Measurements from ENCODE around the gene SOHLH1. TPM values are rescaled to one million over a fixed set of nuclear protein-coding genes. Genes with fewer than 3 reads are reported as not detected.

SOHLH1 gene
- total RNA-seq, 1 experiment from 2014 or later = not detected

DNA sequence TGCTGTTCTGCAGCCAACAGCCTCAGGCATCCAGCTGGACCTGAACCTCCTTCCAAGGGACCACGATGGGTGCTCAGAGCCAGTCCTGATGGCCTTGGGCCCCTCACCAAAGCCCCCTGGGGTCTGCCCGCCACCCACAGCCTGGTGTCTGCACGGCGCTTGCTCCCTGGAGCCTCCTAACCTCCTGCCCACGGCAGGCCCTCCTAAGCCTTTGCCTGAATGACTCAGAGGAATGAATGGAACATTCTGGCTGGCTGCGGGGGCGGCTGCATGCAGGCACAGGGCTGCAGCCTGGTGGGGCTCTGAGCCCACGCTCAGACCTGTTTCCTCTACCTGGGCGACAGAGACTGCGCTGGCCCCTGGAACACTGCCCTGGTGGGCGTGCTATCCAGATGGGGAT is 6.9 kb downstream of the SOHLH1 start:
- Histone ChIP-seq H3K79me2 (ENCODE audit: low read depth) (no peaks in the 10 kb centered on the region), H3F3A (ENCODE audit: insufficient read depth, low read depth) (no peaks in the 10 kb centered on the region), H3K4me2 (no peak overlapping the region), H4K20me1 (ENCODE audit: insufficient read depth) (no peaks in the 10 kb centered on the region), H3K9me2 (ENCODE audit: insufficient read depth) (no peaks in the 10 kb centered on the region), H3K4me3 (no peak overlapping the region), H3K9me3 (ENCODE audit: insufficient read depth, low read depth) (no peaks in the 10 kb centered on the region), H3K27me3 (ENCODE audit: insufficient read depth, low read depth) (peaks cover 95% of the 10 kb centered on the region), H3K36me3 (ENCODE audit: low read depth) (no peaks in the 10 kb centered on the region), H2AFZ (no peak overlapping the region), H3K4me1 (replicated peaks; ENCODE audit: insufficient read depth) (no peaks in the 10 kb centered on the region), H3K27ac (no peak overlapping the region)
- POLR2A ChIA-PET (ENCODE audit: unreplicated experiment) = no interaction called here
- no TSS peak for BruUV-seq (replicated peaks)
- no peak for DNase-seq
- CTCF ChIA-PET = no interaction called here
- TF ChIP-seq CTCF (conservative IDR thresholded peaks at IDR 0.05) (no peak), EZH2 (IDR thresholded peaks at IDR 0.05; ENCODE audit: low read depth) (no peak)
- intact Hi-C loops (cut with micrococcal nuclease; ENCODE audit: unreplicated experiment) = loop anchor here (5.0 kb wide), 1 partner anchor 460 kb away; no protein-coding TSS in a partner anchor

DNA sequence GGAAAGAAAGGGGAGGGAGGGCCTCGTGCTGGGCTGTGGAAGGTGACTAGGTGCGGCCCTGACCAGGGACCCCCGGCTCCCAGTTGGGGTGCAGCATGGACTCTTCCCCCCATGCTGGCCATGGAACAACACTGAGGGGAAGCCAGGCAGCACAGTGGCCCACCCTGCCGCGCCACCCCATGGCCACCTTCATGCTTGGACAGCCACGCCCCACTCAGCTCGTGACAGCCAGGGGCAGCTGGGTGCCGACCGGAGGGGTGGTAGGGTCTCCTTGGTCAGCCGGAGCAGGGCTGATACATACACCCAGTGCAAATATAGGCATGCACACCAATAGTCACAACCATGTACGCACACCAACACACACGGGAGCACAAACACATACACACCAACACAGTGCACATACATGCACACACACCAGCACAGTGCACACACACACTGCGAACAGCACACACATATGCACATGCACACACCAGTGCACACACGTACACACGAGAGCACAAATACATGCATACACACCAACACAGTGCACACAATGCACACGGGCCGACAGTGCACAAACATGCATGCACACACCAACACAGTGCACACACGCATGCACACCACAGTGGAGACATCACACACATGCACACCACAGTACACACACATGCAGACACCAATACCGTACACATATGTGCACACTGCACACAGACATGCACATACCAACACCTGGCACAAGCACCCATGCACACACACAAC is 8.3 kb downstream of the SOHLH1 start:
- Histone ChIP-seq H3K4me3 (no peak overlapping the region), H2AFZ (no peak overlapping the region), H3K9me2 (ENCODE audit: insufficient read depth) (no peaks in the 10 kb centered on the region), H3K79me2 (ENCODE audit: low read depth) (no peaks in the 10 kb centered on the region), H3K27ac (no peak overlapping the region), H3K27me3 (ENCODE audit: insufficient read depth, low read depth) (peaks cover 97% of the 10 kb centered on the region), H3K4me2 (no peak overlapping the region), H3F3A (ENCODE audit: insufficient read depth, low read depth) (no peaks in the 10 kb centered on the region), H3K36me3 (ENCODE audit: low read depth) (no peaks in the 10 kb centered on the region), H4K20me1 (ENCODE audit: insufficient read depth) (no peaks in the 10 kb centered on the region), H3K4me1 (replicated peaks; ENCODE audit: insufficient read depth) (no peaks in the 10 kb centered on the region), H3K9me3 (ENCODE audit: insufficient read depth, low read depth) (no peaks in the 10 kb centered on the region)
- POLR2A ChIA-PET (ENCODE audit: unreplicated experiment) = no interaction called here
- CTCF ChIA-PET = no interaction called here
- DNase-seq = no peak
- no TSS peak for BruUV-seq (replicated peaks)
- TF ChIP-seq CTCF (conservative IDR thresholded peaks at IDR 0.05) (no peak), EZH2 (IDR thresholded peaks at IDR 0.05; ENCODE audit: low read depth) (no peak)
- intact Hi-C loops (cut with micrococcal nuclease; ENCODE audit: unreplicated experiment) = loop anchor here (5.0 kb wide), 1 partner anchor 459 kb away; no protein-coding TSS in a partner anchor

DNA sequence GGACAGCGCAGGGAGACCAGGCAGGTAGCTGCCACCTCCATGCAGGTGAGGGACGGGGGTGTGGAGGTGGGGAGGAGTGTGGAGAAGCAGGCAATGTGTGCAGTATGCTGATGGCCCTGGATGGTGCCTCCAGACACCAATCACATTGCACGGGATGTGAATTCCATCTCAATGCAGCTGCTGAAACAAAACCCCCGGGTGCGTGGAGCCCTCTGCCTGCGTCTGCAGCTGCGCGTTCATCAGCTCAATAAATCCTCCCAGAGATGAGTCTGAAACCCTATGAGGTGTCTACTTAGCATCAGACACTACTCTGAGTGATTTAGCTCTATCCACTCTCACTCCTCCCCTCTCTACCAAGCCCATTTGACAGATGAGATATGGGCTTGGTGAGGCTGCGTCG is 10.3 kb downstream of the SOHLH1 start:
- CTCF ChIA-PET = no interaction called here
- Histone ChIP-seq H3K4me3 (no peak overlapping the region), H3K9me2 (ENCODE audit: insufficient read depth) (no peaks in the 10 kb centered on the region), H3K9me3 (ENCODE audit: insufficient read depth, low read depth) (no peaks in the 10 kb centered on the region), H4K20me1 (ENCODE audit: insufficient read depth) (no peaks in the 10 kb centered on the region), H3K36me3 (ENCODE audit: low read depth) (no peaks in the 10 kb centered on the region), H3K79me2 (ENCODE audit: low read depth) (no peaks in the 10 kb centered on the region), H3K27ac (no peak overlapping the region), H3K4me1 (replicated peaks; ENCODE audit: insufficient read depth) (no peaks in the 10 kb centered on the region), H3F3A (ENCODE audit: insufficient read depth, low read depth) (no peaks in the 10 kb centered on the region), H2AFZ (no peak overlapping the region), H3K4me2 (no peak overlapping the region), H3K27me3 (ENCODE audit: insufficient read depth, low read depth) (peaks cover 96% of the 10 kb centered on the region)
- intact Hi-C loops (cut with micrococcal nuclease; ENCODE audit: unreplicated experiment) = no loop called here
- POLR2A ChIA-PET (ENCODE audit: unreplicated experiment) = interaction anchor here (0.7 kb wide), 1 partner anchor 540 kb away, joined by 11 read pairs; no protein-coding TSS in a partner anchor
- no TSS peak for BruUV-seq (replicated peaks)
- DNase-seq = no peak
- TF ChIP-seq CTCF (conservative IDR thresholded peaks at IDR 0.05) (no peak), EZH2 (IDR thresholded peaks at IDR 0.05; ENCODE audit: low read depth) (no peak)
